NCI-H1105 (cell line): Measurements from ENCODE around the gene GATA2.

Experiments used
- DNase-seq: peaks from one replicate; lab custom pipeline; 2025; lab: John Stamatoyannopoulos, UW

GATA2 gene

GRCh38 chr3:128488636-128488990 lies 4.4 kb downstream of the GATA2 start:
- peak; percentile 69 for DNase-seq

DNA sequence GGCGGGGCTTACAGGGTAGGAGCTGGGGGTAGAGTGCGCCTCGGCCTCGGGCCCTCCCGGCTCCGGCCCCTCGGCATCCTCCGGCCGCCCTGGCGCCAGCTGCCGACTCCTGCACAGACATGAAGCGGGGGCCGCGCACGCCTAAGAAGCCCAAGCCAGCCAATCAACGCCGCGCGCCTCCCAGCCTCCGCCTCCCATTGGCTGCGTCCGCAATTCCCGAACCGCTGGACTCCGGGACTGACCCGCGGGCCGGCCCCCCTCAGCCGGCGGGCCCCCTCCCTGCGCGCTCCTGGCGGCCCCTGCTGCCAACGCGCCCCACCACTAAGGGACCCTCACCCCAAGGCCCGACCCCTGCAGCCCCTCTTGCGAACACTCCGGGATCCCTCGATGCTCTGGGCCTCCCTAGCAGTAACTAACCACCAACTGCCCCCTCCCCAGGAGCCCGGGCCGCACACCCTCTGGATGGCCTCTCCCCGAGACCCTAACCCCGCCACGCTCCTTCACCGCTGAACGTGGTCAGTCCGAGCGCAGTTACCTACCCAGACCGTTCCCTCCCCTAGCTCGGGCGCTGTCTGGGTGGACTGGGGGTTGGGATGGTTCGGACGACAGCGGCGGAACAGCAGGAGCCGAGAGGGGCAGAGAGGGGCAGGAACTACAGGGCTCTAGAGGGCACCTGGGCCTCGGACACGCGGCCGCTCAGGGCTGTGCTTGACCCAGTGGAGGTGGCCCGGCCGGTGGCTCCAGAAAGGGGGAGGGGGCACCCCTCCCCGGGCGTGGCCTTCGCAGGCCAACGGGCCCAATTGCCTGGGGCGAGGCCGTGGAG lies 5.0 kb downstream of the GATA2 start:
- peak; percentile 80 for DNase-seq

DNA sequence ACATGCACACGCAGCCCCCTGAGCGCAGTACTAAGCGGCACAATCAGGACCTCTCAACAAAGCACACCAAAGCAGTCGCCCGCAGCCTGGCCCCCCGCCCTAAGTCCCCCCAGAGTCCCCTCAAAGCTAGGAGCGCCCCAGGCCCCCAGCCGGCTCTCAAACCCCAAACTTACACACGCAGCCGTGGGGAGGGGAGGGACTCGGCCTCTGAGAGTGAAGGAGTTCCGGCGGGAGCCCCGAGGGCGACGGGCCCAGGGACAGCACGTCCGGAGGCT lies 5.5 kb downstream of the GATA2 start:
- no peak for DNase-seq

DNA sequence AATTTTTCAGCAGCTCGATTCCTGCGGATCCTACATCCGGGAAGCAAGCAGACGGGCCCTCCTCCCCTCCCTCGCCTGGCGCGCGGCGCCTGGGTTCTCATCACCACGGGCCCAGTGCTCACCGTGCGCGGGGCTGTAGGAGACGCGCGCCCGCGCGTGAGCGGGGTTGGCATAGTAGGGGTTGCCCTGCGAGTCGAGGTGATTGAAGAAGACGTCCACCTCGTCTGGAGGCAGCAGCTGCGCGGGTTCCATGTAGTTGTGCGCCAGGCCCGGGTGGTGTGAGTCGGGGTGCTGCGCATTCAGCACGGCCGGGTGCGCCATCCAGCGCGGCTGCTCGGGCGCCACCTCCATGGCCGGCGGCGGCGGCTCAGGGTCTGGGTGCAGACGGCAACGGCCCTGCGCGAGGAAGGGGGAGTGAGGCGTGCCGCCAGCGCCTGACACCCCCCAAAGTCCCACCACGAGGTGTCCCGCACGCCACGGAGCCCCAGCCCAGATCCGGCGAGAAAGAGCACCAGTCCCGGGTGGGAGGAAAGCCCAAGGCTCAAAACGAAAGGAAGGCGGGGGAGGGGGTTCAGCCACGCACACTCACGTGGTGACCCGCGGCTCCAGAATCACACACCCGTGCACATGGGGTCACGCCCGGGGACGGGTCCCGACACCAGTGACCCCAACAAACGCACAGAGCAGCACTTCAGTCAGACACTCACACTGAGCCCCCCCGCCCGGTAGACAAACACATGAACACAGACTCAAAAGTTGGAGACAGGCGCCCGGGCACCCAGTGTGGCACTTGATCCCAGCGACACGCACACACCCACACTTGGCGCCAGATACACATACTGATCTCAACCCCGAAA lies 6.1 kb downstream of the GATA2 start:
- peak; percentile 63 for DNase-seq

DNA sequence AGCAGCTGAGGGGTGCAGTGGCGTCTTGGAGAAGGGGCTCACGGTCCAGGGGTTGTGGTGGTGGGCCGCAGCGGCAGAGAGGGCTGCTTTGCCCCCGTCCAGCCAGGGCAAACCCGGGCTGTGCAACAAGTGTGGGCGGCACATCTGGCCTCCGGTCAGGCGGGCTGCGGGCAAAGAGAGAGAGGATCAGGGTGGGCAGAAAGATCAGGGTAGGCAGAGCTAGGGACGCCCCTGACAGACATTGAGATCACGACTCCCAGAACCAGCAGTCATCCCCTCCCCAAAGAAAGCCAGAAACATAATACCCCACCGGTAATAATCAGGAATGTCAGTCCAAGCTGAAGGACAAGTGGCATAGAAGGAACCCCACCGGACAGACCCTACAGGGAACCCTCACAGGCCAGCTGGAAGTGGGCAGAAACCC lies 6.8 kb downstream of the GATA2 start:
- DNase-seq = no peak

DNA sequence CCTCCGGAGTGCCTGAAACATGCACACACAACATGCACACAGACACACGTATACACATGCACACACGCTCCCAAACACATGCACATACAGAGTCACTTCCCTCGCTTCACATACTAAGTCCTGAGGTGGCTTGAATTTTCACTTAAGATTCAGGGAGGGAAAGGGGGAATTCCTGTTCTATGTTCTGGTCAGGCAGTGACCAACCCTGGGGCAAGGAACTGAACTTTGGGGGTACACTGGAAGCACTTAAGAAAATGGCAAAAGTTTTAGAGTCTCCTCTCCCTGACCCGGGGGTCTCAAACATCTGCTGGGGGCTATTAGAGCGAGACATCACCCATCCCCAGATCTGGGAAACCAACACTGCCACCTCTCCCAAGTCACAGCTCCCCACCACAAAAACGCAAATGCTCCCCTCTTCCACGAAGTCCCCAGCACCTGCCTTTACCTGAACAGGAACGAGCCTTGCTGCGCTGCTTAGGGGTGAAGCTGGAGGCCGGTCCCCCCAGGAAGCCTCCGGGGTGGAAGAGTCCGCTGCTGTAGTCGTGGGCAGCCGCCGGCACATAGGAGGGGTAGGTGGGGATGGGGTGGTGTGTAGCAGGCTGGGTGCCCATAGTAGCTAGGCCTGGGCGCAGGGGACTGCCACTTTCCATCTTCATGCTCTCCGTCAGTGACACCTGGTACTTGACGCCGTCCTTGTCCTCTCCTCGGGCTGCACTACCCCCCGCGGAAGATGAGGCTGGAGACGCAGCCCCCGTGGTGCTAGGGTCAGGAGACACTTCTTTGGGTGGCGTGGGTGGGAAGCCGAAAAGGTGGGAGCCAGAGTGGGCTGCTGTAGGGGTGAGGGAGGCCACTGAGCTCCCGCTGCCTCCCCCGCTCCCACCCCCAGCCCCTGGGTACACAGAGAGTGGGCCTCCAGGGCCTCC lies 7.5 kb downstream of the GATA2 start:
- no peak for DNase-seq

DNA sequence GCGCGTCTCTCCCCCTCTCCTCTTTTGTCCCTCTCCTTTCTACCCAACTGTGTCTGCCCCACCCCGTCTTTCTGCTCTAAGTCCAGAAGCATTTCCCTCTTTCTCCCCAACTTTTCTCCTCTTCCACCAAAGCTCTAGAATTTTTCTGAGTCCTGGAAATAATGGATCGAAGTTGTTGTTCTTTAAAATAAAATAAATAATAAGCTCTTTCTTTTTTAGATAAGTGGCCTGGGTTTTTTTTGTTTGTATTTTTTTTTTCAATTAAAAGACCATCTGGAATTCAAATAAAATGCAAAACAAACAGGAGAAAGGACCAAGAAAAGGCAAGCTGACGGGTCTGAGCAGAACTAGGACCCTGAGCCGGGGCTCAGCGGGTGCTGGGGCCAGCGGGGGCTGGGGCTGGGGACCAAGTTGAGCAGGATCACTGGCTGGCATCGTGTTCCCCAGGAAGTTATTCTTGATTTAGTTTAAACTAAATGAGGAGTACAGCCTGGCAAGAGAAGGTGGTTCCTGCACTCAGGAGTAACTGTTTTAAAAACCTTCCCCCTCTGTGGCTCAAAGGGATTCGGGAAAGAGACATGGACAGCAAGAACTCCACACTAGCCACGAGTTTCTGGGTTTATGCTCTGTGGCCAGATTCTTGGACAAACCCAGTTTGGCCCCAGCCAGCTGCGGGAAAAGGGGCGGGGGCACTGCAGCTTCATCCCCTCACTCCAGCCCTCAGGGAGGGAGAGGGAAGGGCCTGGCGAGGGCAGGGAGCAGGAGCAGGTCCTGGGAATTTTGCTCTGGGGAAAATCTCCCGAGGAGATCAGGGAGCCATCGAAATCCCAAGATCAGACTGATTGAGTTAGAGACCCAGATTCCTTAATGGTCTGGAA lies 8.4 kb downstream of the GATA2 start:
- DNase-seq = no peak

- no peak for DNase-seq
Observed at GRCh38 chr3:128483657-128484403, 9.2 kb downstream of the GATA2 start.

DNA sequence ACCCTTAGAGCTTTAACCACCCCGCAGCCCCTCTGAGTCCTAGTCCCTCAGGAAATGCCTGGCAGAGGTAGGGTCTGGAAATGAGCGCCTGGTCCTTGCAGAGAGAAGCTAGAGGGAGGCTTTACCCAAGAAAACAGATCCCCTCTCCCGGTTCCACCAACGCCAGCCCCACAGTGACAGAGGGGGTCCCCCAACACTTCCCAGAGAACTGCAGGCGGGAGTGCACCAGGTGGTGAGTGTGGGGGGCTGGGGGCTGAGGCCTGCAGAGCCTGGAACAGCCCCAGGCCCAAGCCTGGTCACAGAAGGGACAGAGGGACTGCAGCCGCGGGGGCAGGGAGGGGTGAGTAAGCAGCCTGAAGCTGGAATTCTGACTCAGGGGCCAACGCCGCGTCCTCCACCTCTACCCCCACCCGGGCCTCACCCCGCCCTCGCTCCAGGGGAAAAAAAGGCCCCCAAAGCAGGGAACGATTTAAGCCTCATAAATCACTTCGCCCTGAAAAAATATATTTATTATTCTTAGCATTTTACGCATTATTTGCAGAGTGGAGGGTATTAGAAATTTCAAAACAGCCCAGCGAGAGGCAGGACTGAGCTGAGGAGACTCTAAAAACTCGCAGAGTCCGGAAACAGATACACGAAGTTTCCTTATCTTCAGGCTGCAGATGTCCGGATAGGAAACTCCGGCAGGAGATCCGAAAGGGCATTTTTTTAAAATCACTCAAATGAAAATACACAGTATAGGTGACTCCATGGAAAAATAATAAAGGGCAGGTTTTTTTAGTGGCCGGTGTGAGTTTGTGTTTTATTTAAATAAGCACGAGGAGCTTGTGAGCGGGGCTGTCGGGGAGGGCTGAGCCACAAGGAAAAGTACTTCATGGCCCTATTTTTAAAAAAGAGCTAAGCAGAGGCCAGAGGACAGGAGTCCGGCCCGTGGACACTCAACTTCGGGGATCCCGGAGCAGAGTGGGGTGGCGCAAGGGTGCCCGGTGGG lies 10.0 kb downstream of the GATA2 start:
- no peak for DNase-seq

GRCh38 chr3:128482175-128482574 lies 10.8 kb downstream of the GATA2 start:
- no peak for DNase-seq

DNA sequence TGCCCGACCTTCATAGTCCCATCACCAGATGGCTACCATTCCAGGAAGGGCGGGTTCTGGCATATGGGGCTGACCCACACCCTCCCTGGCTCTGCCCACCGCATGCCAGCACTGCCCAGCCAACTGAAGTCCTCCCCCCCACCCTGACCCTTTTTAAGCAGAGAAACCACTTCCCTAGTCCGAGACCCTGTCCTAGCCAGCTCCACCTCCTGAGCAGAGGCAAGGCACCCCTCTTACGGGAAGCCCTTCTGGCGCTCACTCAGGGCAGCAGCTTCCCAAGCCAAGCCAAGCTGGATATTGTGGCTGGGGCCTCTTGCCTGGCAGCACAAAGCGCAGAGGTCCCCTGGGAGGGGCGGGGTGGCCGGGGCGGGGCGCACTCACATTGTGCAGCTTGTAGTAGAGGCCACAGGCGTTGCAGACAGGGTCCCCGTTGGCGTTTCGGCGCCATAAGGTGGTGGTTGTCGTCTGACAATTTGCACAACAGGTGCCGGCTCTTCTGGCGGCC lies 11.5 kb downstream of the GATA2 start:
- DNase-seq = no peak

DNA sequence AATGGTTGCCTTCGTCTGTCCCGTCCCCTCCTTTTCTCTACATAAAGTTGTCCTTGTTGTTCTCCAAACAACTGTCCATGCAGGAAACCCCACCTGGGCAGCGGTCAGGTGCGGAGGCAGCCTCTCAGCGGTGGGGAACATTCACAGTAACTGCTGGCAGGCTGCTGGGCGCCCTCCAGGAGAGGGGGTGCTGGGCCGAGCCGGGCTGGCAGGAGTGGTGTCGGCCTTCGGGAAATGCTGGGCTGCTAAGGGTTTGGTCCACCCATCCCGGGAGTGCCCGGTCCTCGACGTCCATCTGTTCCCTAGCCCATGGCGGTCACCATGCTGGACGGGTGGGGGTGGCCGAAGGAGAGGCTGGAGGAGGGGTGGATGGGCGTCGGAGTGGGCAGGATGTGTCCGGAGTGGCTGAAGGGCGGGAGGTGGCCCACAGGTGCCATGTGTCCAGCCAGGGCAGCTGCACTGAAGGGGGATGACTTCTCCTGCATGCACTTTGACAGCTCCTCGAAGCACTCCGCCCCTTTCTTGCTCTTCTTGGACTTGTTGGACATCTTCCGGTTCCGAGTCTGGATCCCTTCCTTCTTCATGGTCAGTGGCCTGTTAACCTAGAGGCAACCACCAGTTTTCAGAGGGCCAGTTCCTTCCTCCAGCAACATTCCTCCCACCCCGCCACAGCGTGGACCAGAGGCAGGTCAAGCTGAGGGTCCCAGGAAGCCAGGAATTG lies 12.1 kb downstream of the GATA2 start:
- no peak for DNase-seq

DNA sequence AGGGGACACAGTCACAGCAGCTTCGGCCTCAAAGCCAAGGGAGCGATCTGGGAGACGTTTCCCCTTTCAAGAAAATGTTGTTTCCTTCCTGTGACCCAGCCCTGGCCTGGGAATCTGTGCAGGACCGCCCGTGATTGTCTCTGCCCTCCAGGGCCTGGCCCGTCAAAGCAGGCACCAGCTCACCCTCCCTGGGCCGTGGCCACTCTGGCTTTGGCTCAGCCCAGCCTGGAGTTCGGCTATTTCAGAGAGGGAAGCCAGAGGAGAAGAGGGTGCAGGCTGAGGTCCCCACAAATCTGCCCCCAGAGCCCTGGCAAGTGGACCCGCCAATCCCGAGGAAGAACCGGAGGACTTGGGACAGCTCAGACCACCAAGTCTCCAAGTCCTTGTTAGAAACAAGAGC lies 12.7 kb downstream of the GATA2 start:
- no peak for DNase-seq

DNA sequence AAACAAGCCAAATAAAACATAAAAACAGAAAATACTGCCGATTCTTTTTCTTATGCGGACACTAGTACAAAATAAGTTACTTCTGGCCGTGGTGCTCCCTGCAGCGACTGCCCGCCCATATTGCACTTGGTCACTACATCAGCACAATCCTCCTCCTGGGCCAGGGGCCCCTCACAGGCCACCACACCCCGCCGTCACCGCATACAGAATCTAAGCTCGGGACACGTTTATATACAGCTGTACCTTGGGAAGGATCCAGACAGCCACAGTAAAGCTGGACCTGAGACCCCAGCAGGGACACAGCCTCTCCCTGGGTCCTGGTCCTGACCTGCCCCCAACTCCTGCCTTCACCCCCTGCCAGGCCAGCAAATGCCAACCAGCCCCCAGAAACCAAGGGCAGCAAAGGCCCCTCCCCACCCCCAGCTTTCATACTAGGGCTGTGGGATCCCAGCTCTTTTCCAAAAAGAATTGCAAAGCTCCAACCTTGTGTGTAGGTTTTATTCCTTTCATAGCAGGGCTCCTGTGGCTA lies 13.4 kb downstream of the GATA2 start:
- no peak for DNase-seq

GRCh38 chr3:128478576-128479506 lies 14.2 kb downstream of the GATA2 start:
- DNase-seq = no peak

DNA sequence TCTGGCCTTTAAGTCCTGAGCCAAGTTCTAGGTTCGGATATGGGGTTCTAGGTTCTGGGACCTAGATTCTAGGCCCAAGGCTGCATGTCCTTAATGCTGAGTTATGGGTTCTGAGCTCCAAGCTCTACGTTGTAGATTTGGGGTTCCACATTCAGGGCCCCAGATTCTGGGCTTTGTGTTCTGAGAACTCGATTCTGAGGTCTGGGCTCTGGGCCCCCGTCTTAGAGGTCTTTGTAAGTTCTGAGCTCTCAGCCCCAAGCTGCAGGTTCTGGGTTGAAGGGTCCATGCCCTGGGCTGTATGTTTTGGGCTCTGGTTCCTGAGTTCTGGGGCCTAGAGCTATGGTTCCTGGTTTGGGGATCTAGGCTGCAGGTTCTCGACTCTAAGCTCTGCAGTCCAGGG lies 16.3 kb downstream of the GATA2 start:
- no peak for DNase-seq

- DNase-seq = no peak
Observed at GRCh38 chr3:128475355-128475754, 17.6 kb downstream of the GATA2 start.
